HS-27A (cell line): Measurements from ENCODE around the gene CLRN3.

Experiments used
- DNase-seq: peaks from one replicate; pipeline ENCODE4 v3.0.0-alpha.2; 2012; ENCODE audit warnings: low read depth, missing footprints

Gene CLRN3

DNA sequence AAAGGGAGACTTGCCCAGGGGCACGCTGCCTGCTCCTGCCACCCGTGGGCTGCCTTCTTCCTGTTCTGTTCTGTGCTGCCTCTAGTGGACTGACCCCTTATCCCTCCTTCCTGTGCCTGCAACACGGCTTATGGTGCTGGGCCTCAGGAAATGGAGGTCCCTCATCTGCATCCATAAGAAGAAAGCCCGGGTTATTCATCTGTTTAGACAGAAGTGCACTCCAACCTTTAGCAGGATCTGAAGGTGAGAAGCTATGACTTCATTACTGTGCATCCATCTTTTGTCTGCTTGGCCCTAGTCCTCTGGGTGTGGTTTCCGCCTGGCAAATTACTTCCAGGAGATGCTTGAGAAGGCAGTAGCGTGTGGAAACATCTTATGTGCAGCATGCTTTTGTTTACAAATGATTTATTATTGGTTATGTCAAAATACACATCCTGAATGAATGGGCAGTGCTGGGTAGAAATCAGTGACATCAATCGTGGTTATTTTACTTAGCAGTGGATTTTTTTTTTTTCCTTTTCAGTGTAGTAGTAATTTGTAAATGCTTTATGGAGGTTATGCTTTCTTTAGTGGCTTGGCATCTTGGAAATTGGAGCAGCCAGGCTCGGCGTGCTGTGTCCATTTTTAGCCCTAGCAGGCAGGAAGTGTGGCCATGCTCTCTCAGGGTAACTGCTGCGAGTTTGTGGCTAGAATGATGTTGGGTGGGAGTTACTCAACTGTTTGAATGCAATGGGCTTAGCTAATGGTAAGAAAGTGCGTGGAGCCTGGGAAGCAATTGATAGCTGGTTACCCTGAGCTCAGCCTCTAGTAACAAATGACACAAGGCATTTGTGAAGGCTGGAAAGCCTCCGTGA, 26.9 kb upstream of the CLRN3 start:
- DNase-seq: no peak

DNA sequence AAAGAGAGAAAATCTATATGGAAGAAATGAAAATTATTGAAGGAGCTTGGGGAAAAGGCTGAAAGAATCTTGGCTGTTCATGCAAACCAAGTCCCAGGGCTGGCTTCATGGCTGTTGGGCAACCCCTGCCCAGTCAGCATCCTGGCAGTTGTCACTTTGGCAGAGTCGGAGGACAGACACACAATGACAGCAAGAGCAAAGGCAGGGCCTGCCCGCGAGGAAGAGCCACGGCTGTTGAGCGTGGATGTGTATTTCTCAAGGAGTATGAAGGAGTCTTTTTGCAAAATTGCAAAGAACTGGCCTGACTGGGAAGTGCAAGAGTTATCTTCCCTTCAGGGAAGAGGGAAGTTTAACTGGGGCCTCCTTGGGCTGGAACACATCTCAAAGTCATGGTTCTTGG, 25.8 kb upstream of the CLRN3 start:
- no peak for DNase-seq

DNA sequence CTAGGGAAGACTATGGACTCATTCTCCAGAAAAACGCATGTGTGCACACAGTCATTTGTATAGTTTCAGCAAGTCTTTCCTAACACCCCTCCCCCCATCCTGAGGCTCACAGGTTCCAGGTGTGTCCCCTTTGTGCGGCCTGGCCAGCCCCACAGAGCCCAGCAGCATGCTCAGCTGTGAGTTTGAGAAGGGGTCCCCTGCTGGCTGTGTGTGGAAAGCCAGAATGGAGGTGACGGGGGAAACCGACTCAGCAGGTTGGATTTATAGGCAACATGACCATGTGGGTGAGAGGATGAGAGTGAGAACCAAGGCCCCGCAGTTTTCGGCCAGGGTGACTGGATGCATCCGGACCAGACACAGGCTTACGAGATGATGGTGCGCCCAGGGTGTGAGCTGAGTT, 24.1 kb upstream of the CLRN3 start:
- DNase-seq: no peak

DNA sequence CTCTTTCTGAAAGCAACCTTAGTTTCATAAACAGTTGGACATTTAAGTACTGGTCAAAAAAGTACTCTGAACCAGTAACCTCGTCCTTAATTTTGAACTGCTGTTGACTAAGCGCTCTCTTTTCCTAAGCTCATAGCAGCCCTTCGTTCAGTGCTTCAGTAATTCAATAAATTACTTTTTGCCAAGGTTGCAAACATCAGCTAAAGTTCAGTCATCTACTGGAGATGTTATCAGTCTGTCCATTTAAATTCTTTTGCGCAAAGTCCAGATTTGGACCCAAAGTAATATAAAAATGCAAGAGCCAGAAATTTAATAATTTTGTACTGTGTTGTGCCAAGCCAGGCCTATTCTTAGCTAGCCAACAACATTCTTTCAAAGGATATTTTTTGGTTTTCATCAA, 22.6 kb upstream of the CLRN3 start:
- no peak for DNase-seq

DNA sequence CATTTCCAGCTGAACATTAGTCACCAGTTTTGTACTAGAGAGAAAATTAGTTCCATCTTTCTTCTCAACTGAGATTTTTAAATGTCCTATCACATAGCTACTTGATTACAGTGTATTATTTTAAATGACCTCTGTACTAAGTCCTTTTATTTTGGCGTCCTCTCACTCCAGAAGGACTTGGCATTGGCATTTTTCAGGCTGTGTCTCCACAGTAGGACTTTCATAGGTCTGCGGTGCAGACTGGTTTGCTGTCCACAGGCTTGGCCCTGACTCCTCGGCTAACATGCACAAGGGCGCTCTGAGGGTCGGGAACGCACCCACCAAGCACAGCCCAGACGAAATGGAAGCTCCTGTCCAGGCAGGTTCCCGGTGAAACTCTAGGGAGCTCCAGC, 20.6 kb upstream of the CLRN3 start:
- no peak for DNase-seq

DNA sequence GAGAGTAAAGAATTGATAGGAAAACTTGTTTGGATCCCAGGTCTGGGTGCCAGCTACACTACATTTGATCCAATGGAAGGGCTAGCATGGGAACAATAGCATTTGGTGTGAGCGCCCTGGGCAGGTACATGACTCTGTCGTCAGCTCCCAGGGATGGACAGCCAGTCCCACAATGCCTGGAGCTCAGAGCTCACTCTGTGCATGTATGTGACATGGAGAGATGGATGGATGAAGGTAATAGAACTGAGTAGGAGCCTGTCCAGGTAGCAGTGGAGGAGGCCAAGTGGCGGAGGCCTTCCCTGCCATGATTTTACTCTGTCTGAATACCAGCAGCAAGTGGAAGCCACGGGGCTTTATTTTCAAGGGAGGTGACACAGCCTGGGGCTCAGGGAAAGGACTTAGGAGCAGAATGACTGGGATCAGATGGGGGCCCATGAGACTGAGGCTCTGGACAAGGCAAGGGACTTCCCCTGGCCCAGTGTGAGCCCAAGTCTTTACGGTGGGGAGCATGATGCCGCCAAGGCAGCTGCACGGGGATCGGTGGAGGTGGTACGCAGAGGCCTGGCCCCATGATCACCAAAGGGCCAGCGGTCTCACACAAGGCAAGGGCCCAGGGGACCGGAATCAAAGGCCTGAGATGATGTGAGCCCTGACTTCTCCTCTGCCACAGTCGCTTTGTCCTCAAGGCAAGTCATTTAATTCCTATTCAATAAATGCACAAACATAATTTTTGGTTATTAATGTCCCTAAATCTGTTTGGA, 20.0 kb upstream of the CLRN3 start:
- DNase-seq: no peak

DNA sequence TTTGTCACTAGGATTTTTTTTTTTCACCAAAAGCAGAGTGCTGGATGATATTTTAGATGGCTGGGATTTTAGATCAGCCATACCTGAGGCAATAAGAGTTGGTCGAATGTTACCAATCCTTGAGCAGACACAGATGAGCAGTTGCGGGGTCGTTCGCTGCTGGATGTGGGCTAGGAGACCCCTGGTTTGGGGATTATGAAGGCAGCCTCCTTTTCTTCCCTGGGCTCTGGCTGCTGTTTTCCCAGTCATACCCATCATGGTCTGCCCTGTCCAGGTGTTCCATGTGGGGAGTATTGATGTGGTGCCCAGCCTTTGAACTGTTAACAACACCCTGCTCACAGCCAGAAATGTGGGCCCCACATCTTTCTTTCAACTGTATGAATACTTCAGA, 19.1 kb upstream of the CLRN3 start:
- DNase-seq: no peak

DNA sequence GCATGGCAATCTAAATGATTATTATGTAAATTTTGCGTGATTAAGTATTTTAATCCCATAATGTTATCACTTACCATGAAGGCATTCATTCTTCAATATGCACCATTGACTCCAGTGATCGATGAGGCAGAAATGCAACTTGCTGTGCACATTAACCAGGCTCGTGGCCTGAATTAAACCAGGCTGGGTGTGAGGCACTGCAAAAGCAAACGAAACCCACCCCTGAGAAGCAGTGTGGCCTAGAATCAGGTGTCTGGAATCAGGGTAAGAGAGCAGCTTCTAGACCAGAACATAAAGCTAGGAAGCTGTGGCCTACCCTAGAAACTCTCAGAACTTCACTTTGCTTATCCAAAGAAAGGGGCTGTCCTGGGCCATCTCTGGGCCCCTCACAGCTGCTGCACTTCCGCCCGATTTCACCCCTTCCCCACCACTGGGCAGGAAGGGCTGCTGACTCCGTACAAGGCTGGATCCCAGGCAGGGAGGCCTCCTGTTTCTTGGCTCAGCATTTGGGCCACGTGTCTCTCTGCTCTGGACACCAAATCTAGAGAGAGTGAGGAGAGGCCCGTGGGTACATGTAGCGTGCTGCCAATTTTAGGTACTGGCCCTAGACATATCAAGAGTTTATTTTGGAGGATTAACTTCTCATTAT, 18.6 kb upstream of the CLRN3 start:
- DNase-seq: no peak

DNA sequence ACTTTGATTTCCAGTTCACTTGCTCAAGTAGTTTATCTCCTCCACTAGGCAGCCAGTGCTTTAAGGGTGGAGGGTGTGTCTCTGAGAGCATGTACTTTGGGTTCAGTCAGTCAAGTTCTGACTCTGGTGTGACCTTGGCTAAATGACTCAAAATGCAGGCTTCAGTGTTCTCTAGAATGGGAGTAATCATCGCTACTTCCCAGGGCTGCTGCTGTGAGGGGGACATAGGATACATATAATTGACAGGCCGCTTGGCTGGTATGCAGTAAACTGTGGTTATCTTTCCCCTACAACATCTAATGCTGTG, 17.7 kb upstream of the CLRN3 start:
- DNase-seq: no peak

DNA sequence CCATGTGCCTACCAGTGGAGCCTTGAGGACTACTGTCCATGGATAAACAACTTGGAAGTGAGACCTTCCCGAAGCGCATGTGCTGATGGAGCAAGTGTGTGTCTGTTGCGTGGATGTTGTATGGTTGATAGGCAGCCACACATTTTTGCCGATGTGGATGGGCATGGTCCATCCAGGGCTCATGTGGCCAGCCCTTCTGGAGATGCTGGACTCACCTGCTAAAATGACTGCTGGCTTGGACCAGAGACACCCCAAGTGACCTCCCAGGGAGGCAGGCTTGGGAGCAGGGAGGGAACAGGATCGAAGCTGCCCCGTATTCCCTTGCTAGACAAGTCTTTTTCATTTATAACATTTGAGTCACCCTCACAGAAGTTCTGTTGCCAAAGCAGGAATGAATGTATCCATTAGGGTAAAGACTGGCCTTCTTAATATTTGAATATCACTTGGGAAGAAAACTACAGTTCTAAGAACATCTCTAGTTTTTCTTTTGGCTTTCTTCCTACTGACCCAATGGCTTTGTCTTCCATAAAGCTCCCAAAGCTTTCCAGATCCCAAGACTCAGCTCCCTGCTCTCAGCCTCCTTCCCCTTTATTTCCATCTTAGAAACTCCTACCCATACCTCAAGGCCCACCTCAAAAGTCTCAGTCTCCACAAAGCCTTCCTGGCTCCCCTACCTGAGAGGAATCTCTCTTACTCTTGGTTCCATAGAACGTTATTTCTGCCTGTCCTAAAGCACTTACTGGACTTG, 17.1 kb upstream of the CLRN3 start:
- DNase-seq: no peak

DNA sequence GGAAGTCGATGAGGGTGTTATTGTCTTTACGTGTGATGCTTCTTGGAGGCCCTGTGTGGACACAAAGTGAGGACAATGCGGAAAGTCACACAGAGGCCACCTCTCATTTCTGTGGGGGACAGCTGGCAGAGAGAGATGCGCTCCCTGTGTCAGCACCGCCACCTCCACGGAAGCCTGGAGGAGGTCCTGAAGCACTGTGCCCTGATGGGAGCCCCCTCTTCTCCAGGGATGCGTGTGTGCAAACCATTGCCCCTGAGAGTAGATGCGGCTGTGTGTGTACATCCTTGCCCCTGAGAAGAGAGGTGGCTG, 16.2 kb upstream of the CLRN3 start:
- DNase-seq: no peak

DNA sequence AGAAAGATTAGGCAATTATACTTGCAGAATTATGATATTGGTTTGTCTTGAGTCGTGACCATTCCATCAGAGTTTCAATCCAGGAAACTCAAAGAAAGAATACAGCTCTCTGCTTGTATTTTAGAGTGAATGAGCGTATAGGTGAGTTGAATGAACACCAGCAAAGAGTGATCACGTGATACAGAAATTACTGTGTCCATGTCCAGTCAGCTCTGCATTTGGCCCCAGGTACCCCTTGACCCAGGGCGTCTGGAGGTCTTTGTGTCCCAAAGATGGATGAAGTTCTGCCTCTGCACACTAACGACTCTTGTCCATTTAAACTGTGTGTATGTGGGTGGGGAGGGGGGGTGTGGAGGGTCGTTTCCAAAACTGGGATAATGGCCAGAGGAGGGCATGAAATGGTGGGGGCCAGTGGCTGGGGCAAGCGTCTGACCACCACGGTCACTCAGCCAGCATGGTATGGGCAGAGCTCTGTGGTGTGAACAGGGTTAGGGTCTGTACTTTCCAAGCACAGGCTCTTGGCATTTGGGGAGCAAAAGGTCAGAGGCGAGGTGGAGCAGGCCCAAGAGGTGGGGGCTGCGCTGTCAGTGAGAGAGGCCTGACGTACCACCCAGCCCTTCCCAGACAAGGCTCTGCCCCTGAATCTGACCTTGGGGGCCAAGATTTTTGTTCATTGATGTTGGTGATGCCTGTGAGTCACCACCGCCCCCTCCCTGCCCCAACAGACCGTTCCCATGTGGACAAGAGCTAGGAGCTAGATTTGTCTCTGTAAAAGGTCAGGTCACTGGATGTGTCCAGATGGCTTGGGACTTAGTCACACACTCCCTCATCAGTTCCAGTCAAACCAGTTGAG, 15.6 kb upstream of the CLRN3 start:
- peak; percentile 27 for DNase-seq

DNA sequence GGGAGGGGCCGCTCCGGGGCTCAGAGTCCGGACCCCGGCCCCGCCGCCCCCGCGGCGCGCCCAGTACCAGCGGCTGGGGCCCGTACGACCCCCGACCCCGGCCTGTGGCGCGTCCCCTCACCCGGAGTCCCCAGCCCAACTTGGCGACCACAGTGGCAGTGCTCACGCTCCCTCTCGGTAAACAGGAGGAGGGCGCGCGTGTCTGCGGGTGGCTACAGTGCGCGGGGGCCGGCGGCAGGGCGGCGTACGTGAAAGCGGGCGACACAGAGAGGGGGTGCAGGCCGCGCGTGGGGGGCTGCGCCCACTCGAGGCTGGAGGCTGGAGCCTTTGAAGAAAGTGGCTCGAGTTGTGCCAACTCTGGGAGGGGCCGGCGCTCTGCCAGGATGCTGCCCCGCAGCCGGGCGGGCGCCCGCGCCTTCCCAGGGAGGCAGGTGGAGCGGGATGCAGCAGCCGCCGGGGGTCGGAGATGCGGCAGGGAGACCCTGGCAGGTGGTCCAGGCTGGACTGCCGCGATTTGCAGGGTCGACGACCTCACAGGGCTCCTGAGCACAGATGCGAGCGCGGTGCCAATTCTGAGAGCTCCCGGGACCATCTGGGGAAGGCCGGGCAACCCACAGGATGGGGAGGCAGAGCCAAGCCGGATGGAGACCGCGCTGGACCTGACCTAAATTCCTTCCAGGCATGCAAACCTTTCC, 14.8 kb upstream of the CLRN3 start:
- DNase-seq: no peak

DNA sequence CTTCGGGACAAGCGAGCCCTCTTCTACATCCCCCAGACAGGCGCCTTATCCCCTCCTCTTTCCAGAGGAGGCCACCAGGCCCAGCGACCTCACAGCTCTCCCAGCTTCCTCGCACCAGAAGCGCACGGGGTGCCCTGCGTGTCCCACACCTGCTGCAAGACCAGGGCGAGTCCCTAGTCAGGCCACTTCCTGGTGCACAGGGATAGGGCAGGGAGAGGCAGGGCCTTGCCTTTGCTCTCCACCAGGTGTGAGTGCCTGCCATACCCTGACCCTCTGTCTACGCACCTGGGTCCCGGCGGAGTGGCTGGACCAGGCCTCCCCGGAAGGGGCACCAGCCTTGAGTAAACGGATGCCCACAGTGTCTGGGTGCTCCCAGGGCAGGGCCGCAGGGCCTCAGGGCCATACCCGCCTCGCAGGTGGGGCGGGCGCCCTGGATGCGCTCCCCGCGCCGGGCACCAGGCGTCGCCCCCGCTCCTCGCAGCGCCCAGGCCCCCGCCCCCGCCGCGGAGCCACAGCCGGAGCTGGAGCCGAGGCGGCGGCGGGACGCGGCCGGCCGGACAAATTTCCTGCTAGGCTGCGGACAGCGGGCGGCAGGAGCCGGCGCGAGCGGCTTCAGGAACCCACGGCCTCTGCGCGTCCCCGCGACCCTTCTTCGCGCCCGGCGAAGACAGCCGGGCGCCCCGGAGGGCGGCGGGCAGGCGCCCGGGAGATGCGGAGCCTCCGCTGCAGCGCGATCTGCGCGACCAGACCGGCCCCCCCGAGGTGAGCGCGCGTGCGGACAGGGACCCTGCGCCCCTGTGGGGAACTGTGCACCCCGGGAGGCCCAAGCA, 14.0 kb upstream of the CLRN3 start, which contains the start of gene PTPRE:
Gene PTPRE, plus strand, starts transcription at position 556 of the 830 bp plus-strand sequence. CDS start 133,779 bp downstream, outside the sequence.
- DNase-seq: no peak

DNA sequence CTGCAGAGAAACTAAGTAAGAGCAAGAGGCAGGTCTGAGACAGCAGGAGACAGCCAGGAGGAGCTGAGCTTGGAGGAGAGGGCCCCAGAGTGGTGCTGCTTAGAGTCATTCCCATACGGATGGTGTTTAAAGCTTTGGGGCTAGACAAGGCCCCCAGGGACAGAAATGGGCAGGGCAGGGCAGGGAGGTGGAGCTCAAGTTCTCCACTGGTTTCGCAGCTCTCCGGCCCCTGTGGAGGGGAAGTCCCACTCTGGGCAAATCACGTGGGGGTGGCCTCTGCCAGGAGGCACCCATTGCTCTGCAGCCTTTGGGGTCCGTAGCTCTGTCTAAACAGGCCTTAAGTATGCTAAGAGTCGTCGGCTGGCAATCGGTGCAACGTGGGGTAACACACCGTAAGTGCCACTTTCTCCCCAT, 13.1 kb upstream of the CLRN3 start:
- no peak for DNase-seq

DNA sequence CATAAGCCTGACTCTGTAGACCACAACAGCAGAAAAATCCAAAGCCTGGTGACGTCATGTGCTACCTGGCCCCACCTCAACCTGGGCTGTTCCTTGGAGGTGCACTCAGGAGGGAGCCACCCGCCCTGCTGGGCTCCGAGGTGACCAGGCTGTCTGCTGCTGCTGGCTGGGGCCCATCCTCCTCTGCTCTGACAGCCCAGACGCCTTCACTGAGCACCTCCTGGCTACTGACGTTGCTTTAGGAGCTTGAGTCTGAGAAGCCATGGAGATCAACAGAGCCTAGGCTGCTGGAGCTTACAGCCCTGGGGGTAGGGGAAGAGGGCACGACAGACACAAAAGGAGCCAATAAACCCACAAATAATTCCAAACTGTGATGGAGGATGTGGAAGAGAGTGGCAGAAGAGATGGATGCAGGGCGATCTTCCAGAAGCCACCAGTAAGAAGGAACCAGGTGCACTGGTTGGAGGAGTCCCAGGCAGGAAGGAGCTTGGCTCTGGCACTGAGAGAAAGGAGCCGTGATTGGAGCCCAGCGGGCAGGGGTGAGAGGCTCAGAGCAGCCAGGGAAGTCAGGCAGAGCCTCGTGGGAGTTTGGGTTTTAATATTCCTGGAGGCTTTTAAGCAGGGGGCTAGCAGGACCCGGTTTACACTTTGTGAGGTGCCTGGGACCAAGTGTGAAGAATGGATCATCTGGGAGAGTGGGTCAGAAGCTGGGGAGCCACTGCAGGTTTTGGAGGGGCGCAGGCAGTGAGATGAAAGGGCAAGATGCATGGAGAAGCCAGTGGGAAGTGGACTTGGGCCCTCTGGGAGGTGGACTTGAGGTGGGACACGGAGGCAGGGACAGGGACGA, 12.5 kb upstream of the CLRN3 start:
- DNase-seq: no peak

DNA sequence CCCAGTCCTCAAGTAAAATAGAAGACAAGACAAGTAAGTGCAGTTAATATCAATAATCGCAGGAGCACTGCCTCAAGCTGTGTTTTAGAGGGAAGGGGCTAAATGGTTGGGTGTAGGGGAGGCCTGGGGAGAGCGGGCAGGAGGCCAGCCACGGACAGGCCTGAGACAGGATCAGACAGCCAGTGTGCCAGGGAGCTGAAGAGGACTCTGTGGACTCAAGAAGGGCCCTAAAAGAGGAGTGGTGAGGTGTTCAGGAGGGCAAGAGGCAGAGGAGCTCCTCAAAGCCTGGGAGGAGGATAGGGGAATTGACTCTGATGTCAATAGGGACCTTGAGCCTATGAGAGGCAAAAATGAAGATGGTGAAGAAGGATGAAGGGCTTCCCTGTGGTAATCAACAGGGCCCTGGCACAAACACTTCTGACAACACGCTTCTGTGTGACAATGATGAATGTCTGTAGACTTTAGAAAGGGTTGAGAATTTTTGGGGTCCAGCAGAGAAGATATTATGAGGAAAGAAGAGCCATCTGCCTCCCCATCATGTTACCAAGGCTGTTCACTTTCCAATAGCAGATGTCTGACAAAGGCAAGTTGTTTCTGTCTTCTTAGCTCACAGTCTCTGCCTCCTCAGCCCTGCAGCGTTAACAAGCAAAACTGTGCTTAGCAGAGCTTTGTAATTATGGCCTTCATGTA, 11.7 kb upstream of the CLRN3 start:
- DNase-seq: no peak

DNA sequence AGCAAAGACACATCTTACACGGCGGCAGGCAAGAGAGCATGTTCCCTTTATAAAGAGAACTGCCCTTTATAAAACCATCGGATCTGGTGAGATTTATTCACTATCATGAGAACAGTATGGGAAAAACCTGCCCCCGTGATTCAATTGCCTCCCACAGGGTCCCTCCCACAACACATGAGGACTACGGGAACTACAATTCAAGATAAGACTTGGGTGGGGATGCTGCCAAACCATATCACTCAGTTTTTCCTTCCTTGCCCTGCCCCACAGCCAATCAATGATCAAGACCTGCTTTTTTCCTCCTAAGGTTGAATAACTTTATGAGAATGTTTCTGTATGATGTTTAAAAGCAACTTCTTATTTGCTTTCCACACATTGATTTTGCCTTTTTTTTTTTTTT, 11.0 kb upstream of the CLRN3 start:
- DNase-seq: no peak
